NOMO-1 treated with dmso at 0.1 percent for 144 hours (cell line): ENCODE data around the gene RAPGEF2.

Experiments used
- DNase-seq: peaks from one replicate; lab custom pipeline; 2025; ENCODE audit not compliant: unreplicated experiment; lab: John Stamatoyannopoulos, UW

The RAPGEF2 gene

GRCh38 chr4:159129814-159130550 lies 27.1 kb downstream of the RAPGEF2 start:
- DNase-seq = no peak

- DNase-seq = no peak
These were observed 28.7 kb downstream of the RAPGEF2 start for GRCh38 chr4:159131564-159131963.

- DNase-seq = no peak
These were observed 31.6 kb downstream of the RAPGEF2 start for GRCh38 chr4:159134429-159134828.

GRCh38 chr4:159137176-159137575 lies 34.3 kb downstream of the RAPGEF2 start:
- DNase-seq = no peak

GRCh38 chr4:159138436-159138835 lies 35.6 kb downstream of the RAPGEF2 start:
- no peak for DNase-seq

- DNase-seq = no peak
These were observed 38.3 kb downstream of the RAPGEF2 start for GRCh38 chr4:159141193-159141592.

GRCh38 chr4:159142241-159142640 lies 39.4 kb downstream of the RAPGEF2 start:
- no peak for DNase-seq

GRCh38 chr4:159142681-159143384 lies 40.0 kb downstream of the RAPGEF2 start:
- DNase-seq = no peak

- DNase-seq = no peak
These were observed 40.8 kb downstream of the RAPGEF2 start for GRCh38 chr4:159143687-159144086.

- no peak for DNase-seq
These were observed 41.3 kb downstream of the RAPGEF2 start for GRCh38 chr4:159144112-159144694.

GRCh38 chr4:159145318-159145991 lies 42.6 kb downstream of the RAPGEF2 start:
- no peak for DNase-seq

- DNase-seq = no peak
These were observed 43.1 kb downstream of the RAPGEF2 start for GRCh38 chr4:159145992-159146330.

- DNase-seq = no peak
These were observed 43.6 kb downstream of the RAPGEF2 start for GRCh38 chr4:159146488-159146887.

- DNase-seq = no peak
These were observed 45.6 kb downstream of the RAPGEF2 start for GRCh38 chr4:159148441-159148840.

GRCh38 chr4:159149666-159150065 lies 46.8 kb downstream of the RAPGEF2 start:
- DNase-seq = no peak

- DNase-seq = no peak
These were observed 47.5 kb downstream of the RAPGEF2 start for GRCh38 chr4:159150396-159150795.

GRCh38 chr4:159150821-159151390 lies 48.0 kb downstream of the RAPGEF2 start:
- DNase-seq = no peak

- no peak for DNase-seq
These were observed 48.8 kb downstream of the RAPGEF2 start for GRCh38 chr4:159151689-159152088.

GRCh38 chr4:159152181-159152580 lies 49.3 kb downstream of the RAPGEF2 start:
- DNase-seq = no peak

GRCh38 chr4:159153669-159154068 lies 50.8 kb downstream of the RAPGEF2 start:
- DNase-seq = no peak

GRCh38 chr4:159155119-159155518 lies 52.2 kb downstream of the RAPGEF2 start:
- no peak for DNase-seq
